PFSK-1 (cell line): Measurements from ENCODE around the gene PLSCR3.
A peak's percentile ranks its signal among the peaks of the same experiment; 100 is the strongest.

ENCODE experiments used
- FOXP2 ChIP-seq: optimal IDR thresholded peaks from 2 replicates; pipeline ENCODE3; 2011; ENCODE audit warnings: borderline replicate concordance, control low read depth, inconsistent platforms; ENCODE audit not compliant: insufficient read depth; ENCODE audit errors: extremely low read length, extremely low read depth
- POLR2AphosphoS5 ChIP-seq: IDR thresholded peaks from 2 replicates; pipeline ENCODE4 v1.6.1; 2012; ENCODE audit warnings: low read depth, mild to moderate bottlenecking, control low read depth, low read length, moderate library complexity
- SIN3A ChIP-seq: IDR thresholded peaks from 2 replicates; pipeline ENCODE4 v1.6.1; 2012; ENCODE audit warnings: mild to moderate bottlenecking, low read length, moderate library complexity, borderline replicate concordance; ENCODE audit not compliant: insufficient read depth
- TAF1 ChIP-seq: IDR thresholded peaks from 2 replicates; pipeline ENCODE4 v1.6.1; 2012; ENCODE audit warnings: low read length, control low read depth, borderline replicate concordance; ENCODE audit not compliant: insufficient read depth
- TF ChIP-seq, protein P1 (sequence below), 2 experiments: IDR thresholded peaks; 2 replicates each; pipeline versions ENCODE4 v1.6.1 to v1.8.0; 2011 to 2012; ENCODE audit warnings: low read depth in 2 of 2, low read length in 2 of 2, control low read depth in 1 of 2, inconsistent platforms in 1 of 2, mild to moderate bottlenecking in 1 of 2, moderate library complexity in 1 of 2; ENCODE audit not compliant: insufficient read depth in 1 of 2

DNA sequence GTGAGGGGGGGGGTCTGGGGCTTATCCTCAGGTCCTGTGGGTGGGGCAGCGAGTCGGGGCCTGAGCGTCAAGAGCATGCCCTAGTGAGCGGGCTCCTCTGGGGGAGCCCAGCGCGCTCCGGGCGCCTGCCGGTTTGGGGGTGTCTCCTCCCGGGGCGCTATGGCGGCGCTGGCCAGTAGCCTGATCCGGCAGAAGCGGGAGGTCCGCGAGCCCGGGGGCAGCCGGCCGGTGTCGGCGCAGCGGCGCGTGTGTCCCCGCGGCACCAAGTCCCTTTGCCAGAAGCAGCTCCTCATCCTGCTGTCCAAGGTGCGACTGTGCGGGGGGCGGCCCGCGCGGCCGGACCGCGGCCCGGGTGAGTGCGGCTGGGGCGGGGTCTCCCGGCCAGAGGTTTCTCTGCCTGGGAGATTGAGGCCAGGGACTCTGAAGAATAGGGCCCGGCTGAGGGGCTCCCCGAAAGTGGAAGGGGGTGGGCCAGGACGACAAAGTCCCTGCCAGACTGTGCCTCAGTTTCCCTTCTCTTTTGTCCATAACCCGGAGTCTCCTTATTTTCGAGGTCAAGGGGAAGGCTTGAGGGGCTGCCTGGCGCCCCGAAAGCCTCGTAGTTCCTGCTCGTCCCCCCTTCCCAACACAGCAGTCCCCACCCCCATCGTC, 45.3 kb upstream of the PLSCR3 start, which contains the start of gene FGF11:
- TF ChIP-seq, protein P1, sequence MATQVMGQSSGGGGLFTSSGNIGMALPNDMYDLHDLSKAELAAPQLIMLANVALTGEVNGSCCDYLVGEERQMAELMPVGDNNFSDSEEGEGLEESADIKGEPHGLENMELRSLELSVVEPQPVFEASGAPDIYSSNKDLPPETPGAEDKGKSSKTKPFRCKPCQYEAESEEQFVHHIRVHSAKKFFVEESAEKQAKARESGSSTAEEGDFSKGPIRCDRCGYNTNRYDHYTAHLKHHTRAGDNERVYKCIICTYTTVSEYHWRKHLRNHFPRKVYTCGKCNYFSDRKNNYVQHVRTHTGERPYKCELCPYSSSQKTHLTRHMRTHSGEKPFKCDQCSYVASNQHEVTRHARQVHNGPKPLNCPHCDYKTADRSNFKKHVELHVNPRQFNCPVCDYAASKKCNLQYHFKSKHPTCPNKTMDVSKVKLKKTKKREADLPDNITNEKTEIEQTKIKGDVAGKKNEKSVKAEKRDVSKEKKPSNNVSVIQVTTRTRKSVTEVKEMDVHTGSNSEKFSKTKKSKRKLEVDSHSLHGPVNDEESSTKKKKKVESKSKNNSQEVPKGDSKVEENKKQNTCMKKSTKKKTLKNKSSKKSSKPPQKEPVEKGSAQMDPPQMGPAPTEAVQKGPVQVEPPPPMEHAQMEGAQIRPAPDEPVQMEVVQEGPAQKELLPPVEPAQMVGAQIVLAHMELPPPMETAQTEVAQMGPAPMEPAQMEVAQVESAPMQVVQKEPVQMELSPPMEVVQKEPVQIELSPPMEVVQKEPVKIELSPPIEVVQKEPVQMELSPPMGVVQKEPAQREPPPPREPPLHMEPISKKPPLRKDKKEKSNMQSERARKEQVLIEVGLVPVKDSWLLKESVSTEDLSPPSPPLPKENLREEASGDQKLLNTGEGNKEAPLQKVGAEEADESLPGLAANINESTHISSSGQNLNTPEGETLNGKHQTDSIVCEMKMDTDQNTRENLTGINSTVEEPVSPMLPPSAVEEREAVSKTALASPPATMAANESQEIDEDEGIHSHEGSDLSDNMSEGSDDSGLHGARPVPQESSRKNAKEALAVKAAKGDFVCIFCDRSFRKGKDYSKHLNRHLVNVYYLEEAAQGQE (IDR thresholded peaks at IDR 0.05; ENCODE audit: insufficient read depth in 1 of 2, low read depth in 2 of 2, low read length in 2 of 2): peak; percentile 27 to 45; a peak in 1 of 4 replicates
- no peak for TF ChIP-seq TAF1
- no peak for TF ChIP-seq POLR2AphosphoS5
- no peak for TF ChIP-seq SIN3A
- TF ChIP-seq FOXP2: no peak
